Mucosa of stomach (tissue), 1 donor: ENCODE results near the gene ASB9.
"Not testable (repeated sequence)": the region's sequence is repeated elsewhere in the genome, so short reads cannot be mapped to it uniquely, and the experiment has no call there.

Experiments used
- H3K27me3 ChIP-seq: one replicate; pipeline ENCODE4 v1.7.0; 2013; ENCODE audit warnings: mild to moderate bottlenecking, low read length; ENCODE audit not compliant: control insufficient read depth, insufficient read depth
- H3K36me3 ChIP-seq: one replicate; pipeline ENCODE4 v1.7.0; 2013; ENCODE audit warnings: low read length; ENCODE audit not compliant: control insufficient read depth, insufficient read depth
- H3K4me1 ChIP-seq: one replicate; pipeline ENCODE4 v1.7.0; 2013; ENCODE audit warnings: mild to moderate bottlenecking, low read length; ENCODE audit not compliant: control insufficient read depth, insufficient read depth
- H3K4me3 ChIP-seq: one replicate; pipeline ENCODE4 v1.7.0; 2013; ENCODE audit warnings: low read length
- H3K9ac ChIP-seq: one replicate; pipeline ENCODE4 v1.7.0; 2013; ENCODE audit warnings: mild to moderate bottlenecking, low read length, moderate library complexity
- H3K9me3 ChIP-seq: one replicate; pipeline ENCODE4 v1.7.0; 2013; ENCODE audit warnings: mild to moderate bottlenecking, low read length, moderate library complexity; ENCODE audit not compliant: control insufficient read depth
- donor health status: Pancreatic carcinoma.

ASB9 gene, protein sequence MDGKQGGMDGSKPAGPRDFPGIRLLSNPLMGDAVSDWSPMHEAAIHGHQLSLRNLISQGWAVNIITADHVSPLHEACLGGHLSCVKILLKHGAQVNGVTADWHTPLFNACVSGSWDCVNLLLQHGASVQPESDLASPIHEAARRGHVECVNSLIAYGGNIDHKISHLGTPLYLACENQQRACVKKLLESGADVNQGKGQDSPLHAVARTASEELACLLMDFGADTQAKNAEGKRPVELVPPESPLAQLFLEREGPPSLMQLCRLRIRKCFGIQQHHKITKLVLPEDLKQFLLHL

DNA sequence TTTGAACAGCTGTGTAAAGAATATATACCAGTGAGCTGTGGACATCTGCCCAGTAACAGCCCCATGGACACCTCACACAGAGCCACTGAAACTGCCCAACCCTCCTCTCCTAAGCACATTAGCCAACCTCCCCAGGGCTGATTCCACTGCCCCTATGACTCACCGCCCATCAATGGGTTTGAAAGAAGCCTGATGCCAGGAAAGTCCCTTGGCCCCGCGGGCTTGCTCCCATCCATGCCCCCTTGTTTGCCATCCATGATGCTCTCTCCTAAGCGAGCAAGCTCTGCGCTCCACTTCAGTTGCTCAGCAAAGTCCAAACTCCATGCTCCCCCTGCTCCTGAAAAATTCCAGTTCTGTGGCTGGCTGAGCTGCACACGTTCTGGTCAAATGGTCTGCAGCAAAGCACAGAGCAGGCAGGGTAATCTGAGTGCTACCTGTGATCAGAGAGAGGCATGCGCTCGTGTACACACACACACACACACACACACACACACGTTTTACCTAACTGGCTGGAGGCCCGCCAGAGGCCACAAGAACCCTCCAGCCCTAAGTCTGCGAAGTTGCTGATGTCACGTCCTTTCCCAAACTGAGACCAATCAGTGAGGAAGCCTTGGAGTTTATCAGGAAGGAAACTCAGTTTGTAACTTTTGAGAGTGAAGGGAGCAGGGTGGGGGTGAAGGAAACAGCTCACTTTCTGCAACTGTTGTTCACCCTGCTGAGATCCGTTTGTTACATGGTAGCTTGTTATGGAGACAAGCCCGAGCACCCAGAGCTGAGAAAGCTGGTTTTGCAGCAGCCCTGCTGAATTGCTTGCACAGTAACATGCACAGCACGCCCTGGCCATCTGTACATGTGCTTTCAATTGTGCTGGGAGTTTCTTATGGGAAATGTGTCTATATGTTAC, at the start of gene ASB9:
Gene ASB9, minus strand, starts transcription at position 466 of the 904 bp plus-strand sequence. Its CDS starts 209 bp downstream, at position 257.
- H3K4me3 ChIP-seq = no peak within 1 kb of the TSS
- no peaks in the 10 kb centered on the region for H3K27me3 ChIP-seq
- H3K9me3 ChIP-seq = no peaks in the 10 kb centered on the region
- no peak within 1 kb of the TSS for H3K9ac ChIP-seq
- no peaks in the 10 kb centered on the region for H3K4me1 ChIP-seq
- H3K36me3 ChIP-seq = no peaks in the 10 kb centered on the region

GRCh38 chrX:15319075-15319474, 49.2 kb upstream of the ASB9 start:
- Histone ChIP-seq H3K4me1 (no peaks in the 10 kb centered on the region), H3K9me3 (no peaks in the 10 kb centered on the region), H3K27me3 (no peaks in the 10 kb centered on the region), H3K36me3 (no peaks in the 10 kb centered on the region), H3K9ac (no peak overlapping the region), H3K4me3 (no peak overlapping the region)

DNA sequence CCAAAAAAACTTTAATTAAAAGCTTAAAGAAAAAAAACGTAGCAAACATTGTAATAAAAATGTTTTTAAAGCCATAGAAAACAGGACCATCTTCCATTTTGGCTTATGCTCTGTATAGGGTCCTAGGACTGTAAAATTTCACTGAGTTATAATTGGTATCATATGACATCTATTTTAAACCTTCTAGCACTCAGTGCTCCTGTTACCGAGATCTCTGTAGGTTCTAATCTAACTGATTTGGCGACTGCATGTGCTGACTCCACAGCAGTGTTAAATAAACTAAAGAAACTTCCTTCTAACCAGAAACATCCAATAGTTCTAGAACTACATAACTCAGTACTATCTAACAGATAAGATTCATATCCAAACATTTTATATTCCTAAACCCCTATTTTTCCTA, 45.6 kb upstream of the ASB9 start, which contains the start of gene ASB11:
Gene ASB11, minus strand, starts transcription at position 132 of the 400 bp plus-strand sequence. Its CDS starts 35 bp downstream, at position 97.
- Histone ChIP-seq H3K4me1 (no peaks in the 10 kb centered on the region), H3K27me3 (peaks cover 4% of the 10 kb centered on the region), H3K9ac (no peak within 1 kb of the TSS), H3K4me3 (no peak within 1 kb of the TSS), H3K9me3 (no peaks in the 10 kb centered on the region), H3K36me3 (no peaks in the 10 kb centered on the region)

- Histone ChIP-seq H3K9me3 (no peaks in the 10 kb centered on the region), H3K27me3 (peaks cover 4% of the 10 kb centered on the region), H3K9ac (no peak overlapping the region), H3K4me1 (no peaks in the 10 kb centered on the region), H3K36me3 (no peaks in the 10 kb centered on the region), H3K4me3 (no peak overlapping the region)
Measured at GRCh38 chrX:15314472-15314871, 44.6 kb upstream of the ASB9 start.

DNA sequence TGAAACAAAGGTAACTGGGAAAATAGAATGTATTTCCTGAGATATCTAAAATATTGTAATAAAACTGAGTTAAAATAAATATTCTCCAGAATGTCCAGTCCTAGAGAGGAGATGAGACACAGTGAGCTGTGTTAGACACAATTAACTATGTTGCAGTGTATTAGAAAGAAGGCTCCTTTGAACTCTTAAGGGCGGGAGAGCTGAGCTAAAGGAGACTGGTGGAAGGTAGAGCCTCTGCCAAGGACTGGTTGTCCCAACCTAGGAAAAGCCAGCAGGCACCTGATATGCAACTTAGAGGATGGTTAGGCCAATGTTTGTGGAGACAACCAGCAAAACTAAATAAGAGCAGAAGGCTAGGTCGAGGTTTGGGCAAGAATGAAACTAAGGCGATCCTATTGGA, 41.2 kb upstream of the ASB9 start:
- peaks cover 4% of the 10 kb centered on the region for H3K27me3 ChIP-seq
- H3K4me3 ChIP-seq = no peak overlapping the region

GRCh38 chrX:15310117-15310516, 40.2 kb upstream of the ASB9 start:
- Histone ChIP-seq H3K27me3 (peaks cover 4% of the 10 kb centered on the region), H3K4me3 (no peak overlapping the region), H3K36me3 (no peaks in the 10 kb centered on the region), H3K9ac (no peak overlapping the region), H3K9me3 (no peaks in the 10 kb centered on the region), H3K4me1 (no peaks in the 10 kb centered on the region)

More for the DNA sequence above, 41.2 kb upstream of the ASB9 start:
- Histone ChIP-seq H3K9ac (no peak overlapping the region), H3K9me3 (no peaks in the 10 kb centered on the region), H3K36me3 (no peaks in the 10 kb centered on the region), H3K4me1 (no peaks in the 10 kb centered on the region)

- H3K4me3 ChIP-seq, H3K9me3 ChIP-seq, H3K4me1 ChIP-seq, H3K36me3 ChIP-seq, H3K9ac ChIP-seq, H3K27me3 ChIP-seq: not testable (repeated sequence)
Measured at GRCh38 chrX:15305899-15306298, 36.0 kb upstream of the ASB9 start.

DNA sequence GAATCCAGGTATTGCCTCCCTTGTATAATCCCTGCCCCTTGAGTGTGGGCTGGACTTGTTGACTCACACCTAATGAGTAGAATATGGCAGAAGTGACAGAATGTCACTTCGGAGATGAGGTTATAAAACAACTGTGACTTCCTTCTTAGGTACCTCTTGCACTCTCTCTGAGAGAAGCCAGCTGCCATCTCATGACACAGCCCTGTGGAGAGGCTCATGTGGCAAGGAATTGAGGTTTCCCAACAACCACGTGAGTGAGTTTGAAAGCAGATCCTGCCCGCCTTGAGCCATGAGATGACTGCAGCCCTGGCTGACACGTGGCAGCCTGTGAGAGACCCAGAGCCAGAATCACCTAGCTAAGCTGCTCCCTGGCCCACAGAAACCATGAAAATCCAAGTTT, 32.0 kb upstream of the ASB9 start:
- Histone ChIP-seq H3K9ac (no peak overlapping the region), H3K4me1 (no peaks in the 10 kb centered on the region), H3K27me3 (peaks cover 8% of the 10 kb centered on the region), H3K4me3 (no peak overlapping the region), H3K36me3 (no peaks in the 10 kb centered on the region), H3K9me3 (no peaks in the 10 kb centered on the region)

DNA sequence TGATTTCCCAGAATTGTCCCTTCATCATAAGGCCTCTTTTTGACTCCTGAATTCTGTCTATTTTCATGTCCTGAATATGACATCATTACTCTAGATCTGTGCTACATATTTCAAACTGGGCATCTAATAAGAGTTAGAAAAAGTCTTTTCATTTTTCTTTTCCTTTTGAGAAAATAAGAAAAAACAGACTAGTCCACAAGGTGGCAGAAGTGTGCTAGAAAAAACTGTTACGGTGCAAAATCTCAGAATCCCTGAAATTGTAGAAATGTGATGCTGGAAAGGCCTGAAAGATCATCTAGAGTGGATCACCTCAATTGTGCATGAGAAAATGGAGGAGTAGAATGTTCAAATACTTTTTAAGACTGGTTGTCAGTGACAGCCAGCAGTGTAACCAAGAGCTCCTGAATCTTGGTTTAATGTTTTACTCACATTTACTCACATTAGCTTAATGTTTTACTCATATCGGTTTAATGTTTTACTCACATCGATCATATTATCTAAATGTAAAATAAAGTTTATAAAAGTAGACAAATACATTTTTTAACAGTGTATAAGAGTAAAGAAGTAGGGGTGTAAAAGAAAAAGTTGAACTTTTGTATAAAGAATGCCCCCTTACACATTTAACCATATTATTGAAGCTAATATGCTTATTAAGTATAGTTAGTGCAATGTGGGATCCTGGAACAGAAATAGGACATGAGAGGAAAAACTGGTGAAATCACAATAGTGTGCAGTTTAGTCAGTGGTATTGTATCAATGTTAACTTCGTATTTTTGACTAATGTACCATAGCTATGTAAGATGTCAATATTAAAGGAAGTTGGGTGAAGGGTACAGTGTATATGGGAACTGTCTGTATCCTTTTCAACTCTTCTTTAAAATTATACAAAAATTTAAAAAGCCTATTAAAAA, 30.3 kb upstream of the ASB9 start:
- H3K9ac ChIP-seq = no peak overlapping the region
- H3K27me3 ChIP-seq = peaks cover 8% of the 10 kb centered on the region
- no peaks in the 10 kb centered on the region for H3K36me3 ChIP-seq
- H3K9me3 ChIP-seq = no peaks in the 10 kb centered on the region
- no peak overlapping the region for H3K4me3 ChIP-seq
- H3K4me1 ChIP-seq = no peaks in the 10 kb centered on the region

DNA sequence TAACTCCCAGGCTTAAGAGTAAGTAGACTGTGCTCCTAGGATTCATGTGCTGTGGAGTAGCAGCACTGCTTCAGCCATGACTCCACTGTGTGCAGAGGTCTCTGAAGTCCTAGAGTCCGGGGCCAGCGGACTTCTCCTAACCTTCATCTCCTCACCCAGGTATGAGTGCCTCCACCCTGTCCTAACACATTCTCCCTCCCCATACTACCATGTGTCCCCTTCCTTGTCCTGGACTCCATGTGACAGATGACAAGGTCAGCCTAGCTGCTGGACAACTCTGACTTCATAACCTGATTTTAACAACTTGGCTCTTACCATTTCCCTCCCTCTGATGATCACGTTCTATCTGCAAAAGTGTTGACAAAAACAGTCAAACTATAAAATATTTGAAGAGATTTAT, 28.9 kb upstream of the ASB9 start:
- Histone ChIP-seq H3K9me3 (no peaks in the 10 kb centered on the region), H3K4me1 (no peaks in the 10 kb centered on the region), H3K36me3 (no peaks in the 10 kb centered on the region), H3K9ac (no peak overlapping the region), H3K4me3 (no peak overlapping the region), H3K27me3 (peaks cover 8% of the 10 kb centered on the region)

DNA sequence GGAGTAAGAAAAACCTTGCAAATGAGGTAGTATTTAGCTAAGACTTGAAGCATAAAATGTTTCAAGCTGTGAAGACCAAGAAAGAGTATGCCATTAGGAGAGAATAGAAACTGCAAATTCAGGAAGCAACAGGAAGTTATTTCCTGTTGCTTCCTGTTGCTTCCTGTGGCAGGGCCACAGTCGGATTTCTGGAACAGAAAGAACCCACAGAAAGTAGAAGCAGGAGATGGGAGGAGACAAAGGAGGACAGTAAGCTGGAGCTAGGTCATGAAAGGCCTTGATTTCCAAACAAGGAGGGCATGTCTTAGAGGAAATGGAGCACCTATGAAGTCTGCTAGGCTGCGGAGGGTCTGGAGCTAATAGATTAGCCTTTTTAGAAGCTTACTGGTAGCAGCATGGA, 28.3 kb upstream of the ASB9 start:
- no peak overlapping the region for H3K9ac ChIP-seq
- H3K27me3 ChIP-seq = peaks cover 8% of the 10 kb centered on the region
- H3K4me3 ChIP-seq = no peak overlapping the region
- H3K4me1 ChIP-seq = no peaks in the 10 kb centered on the region
- H3K9me3 ChIP-seq = no peaks in the 10 kb centered on the region
- no peaks in the 10 kb centered on the region for H3K36me3 ChIP-seq
